ENCODE results near the gene ISX. TPM values are rescaled to one million over a fixed set of nuclear protein-coding genes. Genes with fewer than 3 reads are reported as not detected.

The ISX gene
- polyA plus RNA-seq, 2 of the 4 experiments (the other 2 are of a cell fraction), result not detected

DNA sequence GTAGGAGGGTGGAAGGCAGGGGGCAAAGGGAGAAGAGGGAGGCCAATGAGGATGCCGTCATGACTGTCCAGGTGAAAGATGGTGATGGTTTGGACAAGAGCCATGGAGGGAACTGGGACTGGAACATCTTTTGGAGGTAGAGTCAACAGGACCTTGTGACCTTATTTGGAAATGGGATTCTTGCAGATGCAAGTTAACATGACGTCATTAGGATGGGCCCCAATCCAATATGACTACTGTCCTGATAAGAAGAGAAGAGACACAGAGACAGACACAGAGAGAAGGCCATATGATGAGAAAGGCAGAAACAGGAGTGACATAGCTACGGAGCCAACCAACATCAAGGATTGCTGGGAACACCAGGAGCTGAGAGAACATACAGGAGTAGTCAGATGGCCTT is 31.0 kb upstream of the ISX start:
- 6% methylated on average over 3 of the region's 3 CpGs for WGBS (ENCODE audit: missing lambda C conversion rate)
- TF ChIP-seq ZFP36 (IDR thresholded peaks at IDR 0.05; ENCODE audit: borderline replicate concordance, partially characterized antibody) (no peak), HDAC2 (IDR thresholded peaks at IDR 0.05) (no peak), RCOR1 (IDR thresholded peaks at IDR 0.05; ENCODE audit: low read depth, low read length) (no peak), CHD2 (IDR thresholded peaks at IDR 0.05; ENCODE audit: low read length, partially characterized antibody) (no peak), EHF (CRISPR knock-in tag; IDR thresholded peaks at IDR 0.05) (no peak), RNF2 (IDR thresholded peaks at IDR 0.05; ENCODE audit: borderline replicate concordance, low read depth) (no peak), RFX5 (IDR thresholded peaks at IDR 0.05) (no peak), TP53 (CRISPR knock-in tag; IDR thresholded peaks at IDR 0.05) (no peak)
- TF ChIP-seq, protein P1, sequence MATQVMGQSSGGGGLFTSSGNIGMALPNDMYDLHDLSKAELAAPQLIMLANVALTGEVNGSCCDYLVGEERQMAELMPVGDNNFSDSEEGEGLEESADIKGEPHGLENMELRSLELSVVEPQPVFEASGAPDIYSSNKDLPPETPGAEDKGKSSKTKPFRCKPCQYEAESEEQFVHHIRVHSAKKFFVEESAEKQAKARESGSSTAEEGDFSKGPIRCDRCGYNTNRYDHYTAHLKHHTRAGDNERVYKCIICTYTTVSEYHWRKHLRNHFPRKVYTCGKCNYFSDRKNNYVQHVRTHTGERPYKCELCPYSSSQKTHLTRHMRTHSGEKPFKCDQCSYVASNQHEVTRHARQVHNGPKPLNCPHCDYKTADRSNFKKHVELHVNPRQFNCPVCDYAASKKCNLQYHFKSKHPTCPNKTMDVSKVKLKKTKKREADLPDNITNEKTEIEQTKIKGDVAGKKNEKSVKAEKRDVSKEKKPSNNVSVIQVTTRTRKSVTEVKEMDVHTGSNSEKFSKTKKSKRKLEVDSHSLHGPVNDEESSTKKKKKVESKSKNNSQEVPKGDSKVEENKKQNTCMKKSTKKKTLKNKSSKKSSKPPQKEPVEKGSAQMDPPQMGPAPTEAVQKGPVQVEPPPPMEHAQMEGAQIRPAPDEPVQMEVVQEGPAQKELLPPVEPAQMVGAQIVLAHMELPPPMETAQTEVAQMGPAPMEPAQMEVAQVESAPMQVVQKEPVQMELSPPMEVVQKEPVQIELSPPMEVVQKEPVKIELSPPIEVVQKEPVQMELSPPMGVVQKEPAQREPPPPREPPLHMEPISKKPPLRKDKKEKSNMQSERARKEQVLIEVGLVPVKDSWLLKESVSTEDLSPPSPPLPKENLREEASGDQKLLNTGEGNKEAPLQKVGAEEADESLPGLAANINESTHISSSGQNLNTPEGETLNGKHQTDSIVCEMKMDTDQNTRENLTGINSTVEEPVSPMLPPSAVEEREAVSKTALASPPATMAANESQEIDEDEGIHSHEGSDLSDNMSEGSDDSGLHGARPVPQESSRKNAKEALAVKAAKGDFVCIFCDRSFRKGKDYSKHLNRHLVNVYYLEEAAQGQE (IDR thresholded peaks at IDR 0.05), result no peak
- TF ChIP-seq, protein P2, sequence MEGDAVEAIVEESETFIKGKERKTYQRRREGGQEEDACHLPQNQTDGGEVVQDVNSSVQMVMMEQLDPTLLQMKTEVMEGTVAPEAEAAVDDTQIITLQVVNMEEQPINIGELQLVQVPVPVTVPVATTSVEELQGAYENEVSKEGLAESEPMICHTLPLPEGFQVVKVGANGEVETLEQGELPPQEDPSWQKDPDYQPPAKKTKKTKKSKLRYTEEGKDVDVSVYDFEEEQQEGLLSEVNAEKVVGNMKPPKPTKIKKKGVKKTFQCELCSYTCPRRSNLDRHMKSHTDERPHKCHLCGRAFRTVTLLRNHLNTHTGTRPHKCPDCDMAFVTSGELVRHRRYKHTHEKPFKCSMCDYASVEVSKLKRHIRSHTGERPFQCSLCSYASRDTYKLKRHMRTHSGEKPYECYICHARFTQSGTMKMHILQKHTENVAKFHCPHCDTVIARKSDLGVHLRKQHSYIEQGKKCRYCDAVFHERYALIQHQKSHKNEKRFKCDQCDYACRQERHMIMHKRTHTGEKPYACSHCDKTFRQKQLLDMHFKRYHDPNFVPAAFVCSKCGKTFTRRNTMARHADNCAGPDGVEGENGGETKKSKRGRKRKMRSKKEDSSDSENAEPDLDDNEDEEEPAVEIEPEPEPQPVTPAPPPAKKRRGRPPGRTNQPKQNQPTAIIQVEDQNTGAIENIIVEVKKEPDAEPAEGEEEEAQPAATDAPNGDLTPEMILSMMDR (IDR thresholded peaks at IDR 0.05), result no peak
- H3K4me1 ChIP-seq, result no peaks in the 10 kb centered on the region
- no peak overlapping the region for H3K4me2 ChIP-seq
- no peak overlapping the region for H3K4me3 ChIP-seq
- no peak for DNase-seq (ENCODE audit: low read depth in 1 of 2, low spot score in 1 of 2)
- ChIA-PET POLR2A (no interaction called here), CTCF (interaction anchor here (1.2 to 2.6 kb wide), 2 partner anchors 8 to 11 kb away, joined by 3 to 14 read pairs; no protein-coding TSS in a partner anchor)
- no peaks in the 10 kb centered on the region for H3K9me3 ChIP-seq
- no peak overlapping the region for H3K27ac ChIP-seq
- FAIRE-seq, result no peak
- no peak for ATAC-seq

DNA sequence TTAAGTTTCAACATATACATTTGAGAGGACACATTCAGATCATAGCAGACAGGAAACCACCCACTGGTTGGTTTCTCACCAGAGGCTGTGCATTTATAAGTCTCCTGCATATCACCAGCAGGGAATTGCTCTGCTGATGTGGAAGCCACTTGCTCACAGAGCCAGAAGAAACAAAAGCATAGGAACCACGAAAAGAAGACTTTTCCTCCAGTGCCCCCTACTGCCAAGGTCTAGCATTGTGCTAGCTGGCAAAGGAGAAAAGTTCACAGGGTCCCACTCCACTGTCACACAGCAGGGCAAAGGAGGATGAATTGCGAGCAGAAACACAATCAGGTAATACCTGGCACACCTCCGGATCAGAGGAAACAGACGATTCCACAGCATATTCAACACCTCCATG is 28.9 kb upstream of the ISX start:
- CTCF ChIA-PET, result no interaction called here

DNA sequence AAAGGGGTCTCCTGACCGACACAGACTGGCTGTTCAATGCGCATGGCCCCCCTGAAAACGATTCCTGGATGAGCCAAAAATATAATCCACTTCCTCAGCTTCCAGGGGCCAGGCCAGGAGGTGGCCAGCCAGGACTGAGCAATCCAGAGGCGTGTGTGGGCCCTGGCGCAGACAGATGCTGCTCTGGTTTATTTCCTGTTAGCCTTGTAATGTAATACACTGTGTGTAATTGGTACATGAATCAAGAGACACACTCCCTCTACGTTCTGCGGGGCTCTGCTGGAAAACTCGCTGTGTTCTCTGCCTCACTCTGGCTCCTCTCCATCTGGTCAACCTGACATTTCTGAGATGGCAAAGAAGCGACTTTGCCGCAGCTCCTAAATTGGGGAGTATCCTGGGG is 26.3 kb upstream of the ISX start:
- no peak for DNase-seq (ENCODE audit: low read depth in 1 of 2, low spot score in 1 of 2)
- no peak for ATAC-seq
- Histone ChIP-seq H3K4me2 (no peak overlapping the region), H3K4me3 (no peak overlapping the region), H3K9me3 (no peaks in the 10 kb centered on the region), H3K27ac (no peak overlapping the region), H3K4me1 (no peaks in the 10 kb centered on the region)
- FAIRE-seq, result no peak
- ChIA-PET CTCF (no interaction called here), POLR2A (no interaction called here)
- TF ChIP-seq NFE2L2 (conservative IDR thresholded peaks at IDR 0.05; ENCODE audit: low read length) (no peak), SMC3 (IDR thresholded peaks at IDR 0.05) (no peak)
- 26% methylated on average over 9 of the region's 10 CpGs for WGBS (ENCODE audit: missing lambda C conversion rate)

More for the DNA sequence above, 28.9 kb upstream of the ISX start:
- Histone ChIP-seq H3K4me1 (no peaks in the 10 kb centered on the region), H3K27ac (no peak overlapping the region), H3K4me2 (no peak overlapping the region), H3K9me3 (no peaks in the 10 kb centered on the region), H3K4me3 (no peak overlapping the region)
- WGBS (ENCODE audit: missing lambda C conversion rate), result 2% methylated on average over 4 of the region's 4 CpGs
- no peak for FAIRE-seq
- ATAC-seq, result peak; percentile 39 to 51; a peak in 2 of 6 replicates
- DNase-seq (ENCODE audit: low read depth in 1 of 2, low spot score in 1 of 2), result no peak
- POLR2A ChIA-PET, result no interaction called here
- TF ChIP-seq RAD21 (conservative IDR thresholded peaks at IDR 0.05 in 1 of 2, IDR thresholded peaks at IDR 0.05 in 1 of 2) (peak in 1 of 2 experiments; percentile 27; a peak in 1 of 5 replicates), ZFP36 (IDR thresholded peaks at IDR 0.05; ENCODE audit: borderline replicate concordance, partially characterized antibody) (no peak)
- TF ChIP-seq, protein P2 (IDR thresholded peaks at IDR 0.05), result 0 out of 3 replicates have a peak, but pooled peaks have one; percentile 13
